ENCODE results near the gene KCNK13.
"Not testable (repeated sequence)": the region's sequence is repeated elsewhere in the genome, so short reads cannot be mapped to it uniquely, and the experiment has no call there.

KCNK13 gene

DNA sequence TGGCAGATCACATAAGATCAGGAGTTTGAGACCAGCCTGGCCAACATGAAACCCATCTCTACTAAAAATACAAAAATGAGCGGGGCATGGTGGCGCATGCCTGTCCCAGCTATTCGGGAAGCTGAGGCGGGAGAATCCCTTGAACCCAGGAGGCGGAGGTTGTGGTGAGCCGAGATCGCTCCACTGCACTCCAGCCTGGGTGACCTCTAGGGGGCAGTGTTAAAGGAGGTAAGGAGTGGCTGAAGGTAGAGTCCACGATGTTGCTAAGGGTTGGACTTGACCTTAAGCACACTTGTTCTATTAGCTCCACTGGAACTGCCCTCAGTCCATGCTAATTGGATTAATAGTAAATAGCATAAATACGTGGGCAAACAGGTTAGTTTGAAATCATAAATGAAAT, 132.1 kb downstream of the KCNK13 start:
- no peaks in the 10 kb centered on the region for H3K36me3 ChIP-seq (ENCODE audit: control insufficient read depth, low read length)
- H3K27ac ChIP-seq (ENCODE audit: low read depth, low read length) = no peak overlapping the region
- H3K79me2 ChIP-seq (ENCODE audit: control insufficient read depth, low read length) = no peaks in the 10 kb centered on the region
- no peaks in the 10 kb centered on the region for H3F3A ChIP-seq (ENCODE audit: control insufficient read depth, insufficient read depth)
- H3K27me3 ChIP-seq (ENCODE audit: control insufficient read depth, low read length) = no peaks in the 10 kb centered on the region
- no peaks in the 10 kb centered on the region for H3K9me3 ChIP-seq (ENCODE audit: control insufficient read depth, insufficient read depth, low read length)
- H3K4me1 ChIP-seq (ENCODE audit: control insufficient read depth, low read length) = no peaks in the 10 kb centered on the region
- H3K9me2 ChIP-seq (replicated peaks; ENCODE audit: control insufficient read depth, low read length) = no peaks in the 10 kb centered on the region
- no peak overlapping the region for H3K4me2 ChIP-seq (ENCODE audit: low read length)
- H4K20me1 ChIP-seq (ENCODE audit: control insufficient read depth, insufficient read depth, low read depth, low read length) = no peaks in the 10 kb centered on the region
- TF ChIP-seq EZH2phosphoT487 (IDR thresholded peaks at IDR 0.05; ENCODE audit: borderline replicate concordance, low read length) (no peak), CTCF (IDR thresholded peaks at IDR 0.05; ENCODE audit: low read depth, low read length, poor library complexity, severe bottlenecking) (peak; percentile 75)
- H3K4me3 ChIP-seq (ENCODE audit: low read length) = no peak overlapping the region

DNA sequence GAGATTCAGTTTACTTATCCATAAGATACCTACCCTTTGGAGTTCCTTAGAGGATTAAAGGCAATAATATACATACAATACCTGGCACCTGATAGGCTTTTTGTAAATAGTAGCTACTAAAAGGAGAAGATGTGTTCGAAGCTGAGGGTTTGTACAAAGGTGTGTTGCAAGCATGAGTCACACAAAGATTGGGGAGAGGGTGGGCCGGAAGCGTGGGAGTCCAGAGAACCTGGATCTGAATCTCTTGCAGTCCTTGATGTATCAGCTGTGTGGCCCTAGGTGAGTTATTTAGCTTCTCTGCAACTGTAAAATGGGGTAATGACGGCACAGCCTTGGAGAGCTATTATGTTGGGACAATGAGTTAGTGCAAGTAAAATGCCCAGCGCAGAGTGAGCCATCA, 132.9 kb downstream of the KCNK13 start:
- H3K27ac ChIP-seq (ENCODE audit: low read depth, low read length) = no peak overlapping the region
- TF ChIP-seq EZH2phosphoT487 (IDR thresholded peaks at IDR 0.05; ENCODE audit: borderline replicate concordance, low read length) (no peak), CTCF (IDR thresholded peaks at IDR 0.05; ENCODE audit: low read depth, low read length, poor library complexity, severe bottlenecking) (no peak)
- no peak overlapping the region for H3K4me3 ChIP-seq (ENCODE audit: low read length)
- H3K79me2 ChIP-seq (ENCODE audit: control insufficient read depth, low read length) = no peaks in the 10 kb centered on the region
- H4K20me1 ChIP-seq (ENCODE audit: control insufficient read depth, insufficient read depth, low read depth, low read length) = no peaks in the 10 kb centered on the region
- H3K9me3 ChIP-seq (ENCODE audit: control insufficient read depth, insufficient read depth, low read length) = no peaks in the 10 kb centered on the region
- no peaks in the 10 kb centered on the region for H3K36me3 ChIP-seq (ENCODE audit: control insufficient read depth, low read length)
- H3K4me2 ChIP-seq (ENCODE audit: low read length) = no peak overlapping the region
- H3K9me2 ChIP-seq (replicated peaks; ENCODE audit: control insufficient read depth, low read length) = no peaks in the 10 kb centered on the region
- H3K4me1 ChIP-seq (ENCODE audit: control insufficient read depth, low read length) = no peaks in the 10 kb centered on the region
- no peaks in the 10 kb centered on the region for H3F3A ChIP-seq (ENCODE audit: control insufficient read depth, insufficient read depth)
- no peaks in the 10 kb centered on the region for H3K27me3 ChIP-seq (ENCODE audit: control insufficient read depth, low read length)

GRCh38 chr14:90198541-90199060, 136.8 kb downstream of the KCNK13 start:
- Histone ChIP-seq H3K27ac (ENCODE audit: low read depth, low read length) (no peak overlapping the region), H3K4me2 (ENCODE audit: low read length) (no peak overlapping the region), H3F3A (ENCODE audit: control insufficient read depth, insufficient read depth) (no peaks in the 10 kb centered on the region), H3K4me1 (ENCODE audit: control insufficient read depth, low read length) (no peaks in the 10 kb centered on the region), H3K9me3 (ENCODE audit: control insufficient read depth, insufficient read depth, low read length) (no peaks in the 10 kb centered on the region), H3K79me2 (ENCODE audit: control insufficient read depth, low read length) (no peaks in the 10 kb centered on the region), H3K9me2 (replicated peaks; ENCODE audit: control insufficient read depth, low read length) (no peaks in the 10 kb centered on the region), H3K27me3 (ENCODE audit: control insufficient read depth, low read length) (no peaks in the 10 kb centered on the region), H3K4me3 (ENCODE audit: low read length) (no peak overlapping the region), H4K20me1 (ENCODE audit: control insufficient read depth, insufficient read depth, low read depth, low read length) (no peaks in the 10 kb centered on the region), H3K36me3 (ENCODE audit: control insufficient read depth, low read length) (no peaks in the 10 kb centered on the region)
- TF ChIP-seq CTCF (IDR thresholded peaks at IDR 0.05; ENCODE audit: low read depth, low read length, poor library complexity, severe bottlenecking) (no peak), EZH2phosphoT487 (IDR thresholded peaks at IDR 0.05; ENCODE audit: borderline replicate concordance, low read length) (no peak)

- H3F3A ChIP-seq (ENCODE audit: control insufficient read depth, insufficient read depth); H3K9me3 ChIP-seq (ENCODE audit: control insufficient read depth, insufficient read depth, low read length); H3K4me3 ChIP-seq (ENCODE audit: low read length); H3K4me2 ChIP-seq (ENCODE audit: low read length); H3K4me1 ChIP-seq (ENCODE audit: control insufficient read depth, low read length); H3K79me2 ChIP-seq (ENCODE audit: control insufficient read depth, low read length); H3K36me3 ChIP-seq (ENCODE audit: control insufficient read depth, low read length); H3K27ac ChIP-seq (ENCODE audit: low read depth, low read length); H3K9me2 ChIP-seq (replicated peaks; ENCODE audit: control insufficient read depth, low read length); H3K27me3 ChIP-seq (ENCODE audit: control insufficient read depth, low read length); H4K20me1 ChIP-seq (ENCODE audit: control insufficient read depth, insufficient read depth, low read depth, low read length): not testable (repeated sequence)
These were observed 138.8 kb downstream of the KCNK13 start for GRCh38 chr14:90200546-90200945.
